MM.1S (cell line): ENCODE measurements around the gene ARMC2.

ENCODE experiments used
- CTCF ChIP-seq: fragments of 300-600 bp; sonication (generic); IDR thresholded peaks from 2 replicates; pipeline ENCODE4 v1.5.1; 2016; ENCODE audit warnings: antibody characterized with exemption, low read length, mixed read lengths
- EZH2 ChIP-seq: fragments of 300-600 bp; sonication (generic); optimal IDR thresholded peaks from 2 replicates; pipeline ENCODE3; 2017; ENCODE audit warnings: low read depth, mild to moderate bottlenecking, antibody characterized with exemption, low read length, mixed read lengths
- EZH2phosphoT487 ChIP-seq: fragments of 300-600 bp; sonication (generic); IDR thresholded peaks from 2 replicates; pipeline ENCODE4 v1.6.1; 2018; ENCODE audit warnings: antibody characterized with exemption, low read length

DNA sequence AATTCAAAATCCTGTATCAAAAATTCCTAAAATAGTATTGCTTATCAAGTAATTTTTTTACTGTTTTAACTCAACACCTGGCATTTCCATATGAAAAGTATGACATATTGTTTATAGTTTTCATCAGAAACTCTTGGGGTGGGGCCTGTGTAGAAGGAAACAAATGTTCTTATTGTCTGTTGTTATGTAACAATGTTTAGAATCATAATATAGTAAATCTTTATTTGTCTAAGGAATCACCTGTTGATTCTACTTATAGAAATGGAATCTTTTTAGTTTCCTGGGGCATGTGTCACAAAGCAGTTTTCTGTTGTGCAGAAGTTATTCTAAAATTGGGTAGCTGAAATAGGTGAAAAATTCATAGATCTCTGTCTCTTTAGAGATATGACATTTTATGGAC lies 4.9 kb downstream of the ARMC2 start:
- no peak for TF ChIP-seq EZH2phosphoT487
- TF ChIP-seq EZH2, result no peak
- no peak for TF ChIP-seq CTCF
